MCF 10A (cell line): ENCODE results near the gene POLN. TPM values are rescaled to one million over a fixed set of nuclear protein-coding genes. Genes with fewer than 3 reads are reported as not detected.
A peak's percentile ranks its signal among the peaks of the same experiment; 100 is the strongest.

Experiments
- BruUV-seq: library from RNA; stranded (reverse); fragments of 400-500 nt; replicated peaks from 2 replicates; lab custom pipeline; 2021; lab: Mats Ljungman, UMichigan
- CTCF ChIA-PET: fragments of 300-600 bp; sonication (Branson Sonifier 250); formaldehyde crosslinking; extraction: SDS; loops from one replicate; lab custom pipeline; 2021; ENCODE audit warnings: antibody characterized with exemption, inconsistent platforms; lab: Yijun Ruan, JAX
- POLR2A ChIA-PET: fragments of 300-600, 350-650 bp; sonication (Branson Sonifier 250); formaldehyde crosslinking; extraction: SDS; loops from one replicate; lab custom pipeline; 2020; ENCODE audit warnings: antibody characterized with exemption, inconsistent platforms; lab: Yijun Ruan, JAX
- DNase-seq: peaks from one replicate; pipeline ENCODE4 v3.0.0-alpha.2; 2018; ENCODE audit not compliant: unreplicated experiment
- H3K27ac Mint-ChIP-seq: one replicate; pipeline ENCODE4 v1.8.0; 2022; ENCODE audit warnings: mild to moderate bottlenecking, low read depth, mixed read lengths; ENCODE audit not compliant: unreplicated experiment
- H3K27me3 Mint-ChIP-seq: one replicate; pipeline ENCODE4 v1.8.0; 2022; ENCODE audit warnings: mixed read lengths; ENCODE audit not compliant: insufficient read depth, unreplicated experiment
- H3K36me3 Mint-ChIP-seq: one replicate; pipeline ENCODE4 v1.8.0; 2022; ENCODE audit warnings: mild to moderate bottlenecking, moderate library complexity, mixed read lengths; ENCODE audit not compliant: insufficient read depth, unreplicated experiment
- H3K4me1 Mint-ChIP-seq: one replicate; pipeline ENCODE4 v1.8.0; 2022; ENCODE audit warnings: mixed read lengths; ENCODE audit not compliant: insufficient read depth, unreplicated experiment
- H3K4me3 Mint-ChIP-seq: one replicate; pipeline ENCODE4 v1.8.0; 2022; ENCODE audit warnings: mild to moderate bottlenecking, moderate library complexity, mixed read lengths; ENCODE audit not compliant: unreplicated experiment
- H3K9me3 Mint-ChIP-seq: one replicate; pipeline ENCODE4 v1.8.0; 2022; ENCODE audit warnings: mixed read lengths; ENCODE audit not compliant: unreplicated experiment
- CTCF ChIP-seq: fragments of 200-600 bp; IDR thresholded peaks from one replicate; pipeline ENCODE4 v1.8.0; 2022; ENCODE audit warnings: antibody characterized with exemption, mild to moderate bottlenecking; ENCODE audit not compliant: unreplicated experiment
- intact Hi-C: fragments of 100-400 bp; cut with micrococcal nuclease; formaldehyde crosslinking; loops from 2 replicates; pipeline ENCODE4 v1.14.1; 2022
- total RNA-seq: library from RNA; stranded (reverse); gene quantifications from 2 replicates; pipeline ENCODE4 v1.2.3, GENCODE V29; 2022

Gene POLN
- total RNA-seq, 1 experiment from 2014 or later: 3.1 TPM

GRCh38 chr4:2138846-2139500, 102.9 kb downstream of the POLN start:
- no TSS peak for BruUV-seq
- DNase-seq: no peak
- Mint-ChIP-seq H3K4me3 (no peak overlapping the region), H3K27ac (no peak overlapping the region), H3K4me1 (no peaks in the 10 kb centered on the region), H3K36me3 (peaks cover 5% of the 10 kb centered on the region), H3K27me3 (no peaks in the 10 kb centered on the region), H3K9me3 (peaks cover 10% of the 10 kb centered on the region)
- no peak for TF ChIP-seq CTCF
- POLR2A ChIA-PET: no interaction called here
- CTCF ChIA-PET: no interaction called here
- intact Hi-C loops: no loop called here

- Mint-ChIP-seq H3K9me3 (peaks cover 17% of the 10 kb centered on the region), H3K4me1 (no peaks in the 10 kb centered on the region), H3K27ac (no peak overlapping the region), H3K36me3 (peaks cover 5% of the 10 kb centered on the region), H3K27me3 (no peaks in the 10 kb centered on the region), H3K4me3 (no peak overlapping the region)
- ChIA-PET CTCF (interaction anchor here (1.3 kb wide), 1 partner anchor 13 kb away, joined by 3 read pairs; no protein-coding TSS in a partner anchor), POLR2A (interaction anchor here (0.5 kb wide), 1 partner anchor 13 kb away, joined by 3 read pairs; no protein-coding TSS in a partner anchor)
- intact Hi-C loops: no loop called here
- BruUV-seq: no TSS peak
- no peak for TF ChIP-seq CTCF
- DNase-seq: peak; percentile 9
Observed at GRCh38 chr4:2136726-2137125, 105.2 kb downstream of the POLN start.

- DNase-seq: peak; percentile 21
- Mint-ChIP-seq H3K4me3 (no peak overlapping the region), H3K27me3 (no peaks in the 10 kb centered on the region), H3K27ac (no peak overlapping the region), H3K9me3 (peaks cover 22% of the 10 kb centered on the region), H3K4me1 (no peaks in the 10 kb centered on the region), H3K36me3 (peaks cover 5% of the 10 kb centered on the region)
- intact Hi-C loops: no loop called here
- no peak for TF ChIP-seq CTCF
- BruUV-seq: no TSS peak
- ChIA-PET POLR2A (no interaction called here), CTCF (no interaction called here)
Observed at GRCh38 chr4:2135083-2135482, 106.8 kb downstream of the POLN start.

- ChIA-PET CTCF (no interaction called here), POLR2A (no interaction called here)
- Mint-ChIP-seq H3K36me3 (no peaks in the 10 kb centered on the region), H3K27me3 (no peaks in the 10 kb centered on the region), H3K4me3 (no peak overlapping the region), H3K4me1 (no peaks in the 10 kb centered on the region), H3K9me3 (peaks cover 22% of the 10 kb centered on the region), H3K27ac (no peak overlapping the region)
- intact Hi-C loops: no loop called here
- no peak for TF ChIP-seq CTCF
- no TSS peak for BruUV-seq
- DNase-seq: no peak
Observed at GRCh38 chr4:2132438-2132837, 109.5 kb downstream of the POLN start.
